NCI-H2196 treated with DMSO at 0.1 percent for 48 hours (cell line): Measurements from ENCODE around the gene HMOX2.

Experiments used
- DNase-seq: peaks from one replicate; lab custom pipeline; 2025; ENCODE audit not compliant: unreplicated experiment; lab: John Stamatoyannopoulos, UW

HMOX2 gene

DNA sequence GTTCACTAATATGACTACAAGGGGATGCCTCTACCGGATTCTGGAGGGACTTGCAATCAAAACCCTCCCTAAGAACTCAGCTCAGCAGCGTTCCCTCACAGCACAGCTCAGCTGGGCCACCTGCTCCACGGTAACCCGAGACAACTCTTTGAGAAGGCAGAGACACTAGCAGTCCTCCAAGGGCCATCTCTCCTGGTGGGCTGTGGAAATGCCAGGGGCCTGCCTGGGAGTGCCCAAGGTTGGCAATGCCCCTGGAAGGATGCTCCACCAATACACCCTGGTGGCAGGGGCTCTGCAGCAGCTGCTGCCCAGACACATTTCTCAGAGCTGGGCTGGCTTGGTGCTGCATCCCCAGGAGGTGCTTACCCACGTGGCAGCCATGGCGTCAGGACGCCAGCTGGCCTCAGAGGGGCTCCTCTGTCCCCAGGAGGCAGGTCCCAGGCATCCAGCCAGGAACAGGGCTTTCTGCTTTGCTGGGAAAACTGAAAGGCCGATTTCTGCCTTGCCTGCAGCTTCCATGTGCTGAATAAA lies 45.9 kb downstream of the HMOX2 start:
- peak; percentile 66 for DNase-seq

GRCh38 chr16:4523686-4524085 lies 47.5 kb downstream of the HMOX2 start:
- DNase-seq = no peak

GRCh38 chr16:4524571-4524970 lies 48.4 kb downstream of the HMOX2 start:
- DNase-seq = no peak

DNA sequence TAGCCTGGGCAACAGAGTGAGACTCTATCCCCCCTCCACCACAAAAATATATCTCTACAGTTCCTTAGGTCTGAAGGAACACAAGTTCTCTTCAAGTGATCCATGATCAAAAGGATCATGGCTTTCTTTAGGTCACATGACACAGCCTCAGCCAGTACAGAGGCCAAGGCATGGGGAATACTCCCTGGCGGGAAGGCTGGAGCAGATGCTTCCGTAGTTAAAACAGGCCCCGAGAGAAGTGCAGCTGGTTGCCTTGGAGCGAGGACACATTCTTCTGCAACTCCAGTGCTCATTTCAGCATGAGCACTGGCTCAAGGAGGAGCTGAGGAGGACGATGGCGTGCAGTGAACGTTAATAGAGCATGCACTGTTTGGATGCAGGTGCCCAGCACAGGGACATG lies 48.9 kb downstream of the HMOX2 start:
- DNase-seq = no peak

DNA sequence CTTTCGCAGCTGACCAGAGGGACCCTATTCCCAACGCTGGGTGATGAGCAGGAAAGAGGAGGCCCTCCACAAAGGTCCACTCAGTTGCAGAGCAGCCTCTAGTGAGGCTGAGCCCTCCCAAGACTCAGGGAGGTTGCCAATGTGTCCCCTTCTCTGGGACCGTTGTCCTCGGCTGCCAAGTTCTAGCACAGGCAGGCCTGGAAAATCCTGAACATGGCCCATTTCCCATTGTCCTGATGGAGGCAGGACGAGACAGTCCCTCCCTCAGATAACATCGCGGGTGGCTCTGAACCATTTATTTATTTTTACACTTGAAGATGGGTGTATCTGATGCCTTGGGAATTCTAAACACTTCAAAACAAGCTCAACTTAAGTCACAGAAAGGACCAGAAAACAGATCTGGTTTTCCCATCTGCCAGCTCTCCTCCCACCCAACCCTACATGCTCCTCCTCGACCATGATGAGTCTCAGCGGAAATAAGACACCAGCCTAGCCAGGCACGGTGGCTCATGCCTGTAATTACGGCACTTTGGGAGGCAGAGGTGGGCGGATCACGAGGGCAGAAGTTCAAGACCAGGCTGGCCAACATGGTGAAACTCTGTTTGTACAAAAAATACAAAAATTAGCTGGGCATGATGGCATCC lies 49.6 kb downstream of the HMOX2 start:
- no peak for DNase-seq

DNA sequence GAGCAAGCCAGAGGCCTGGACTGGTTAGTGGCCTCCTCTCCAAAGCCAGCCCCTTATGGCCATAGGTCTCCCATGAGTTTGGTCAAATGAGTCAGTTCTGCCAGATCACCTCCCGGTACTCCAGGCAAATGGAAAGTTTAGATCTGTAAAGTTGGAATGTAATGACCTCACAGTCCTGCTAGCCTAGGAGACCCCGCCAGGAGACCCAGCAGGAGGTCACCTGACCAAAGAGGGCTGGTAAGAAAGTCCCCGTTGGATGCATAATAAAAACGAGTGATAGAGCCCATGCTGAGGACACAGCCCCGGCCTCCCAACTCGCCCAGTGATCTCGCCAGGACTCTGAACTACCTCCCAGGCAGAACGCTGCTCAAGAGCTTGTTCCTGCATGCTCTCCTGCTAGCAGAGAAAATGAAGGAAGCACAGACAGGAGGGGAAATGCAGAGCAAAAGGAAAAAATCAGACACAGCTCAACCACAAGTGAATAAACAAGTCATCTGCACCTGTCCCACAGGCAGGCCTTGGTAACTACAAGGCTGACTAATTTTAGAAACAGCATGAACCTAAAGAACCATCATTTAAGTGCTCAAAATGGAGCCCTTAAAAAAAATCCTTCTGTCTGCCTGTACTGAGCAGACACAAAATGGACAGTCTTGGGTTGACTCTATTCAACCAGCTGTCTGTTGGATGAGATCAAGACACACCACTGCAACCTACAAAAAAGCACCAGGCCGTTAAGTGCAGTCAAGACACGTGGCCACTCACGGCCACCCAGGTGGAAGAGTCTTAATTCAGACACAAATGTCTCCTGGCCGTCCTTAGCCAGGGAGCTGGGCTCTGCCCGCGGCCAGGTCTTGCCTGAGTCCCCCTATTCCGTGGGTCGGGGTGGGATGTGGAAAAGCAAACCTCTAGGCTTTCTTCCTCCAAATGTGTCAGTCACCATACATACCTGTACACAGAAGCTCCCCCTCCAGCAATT lies 53.2 kb downstream of the HMOX2 start:
- no peak for DNase-seq

- no peak for DNase-seq
Measured at GRCh38 chr16:4531811-4532210, 55.6 kb downstream of the HMOX2 start.

DNA sequence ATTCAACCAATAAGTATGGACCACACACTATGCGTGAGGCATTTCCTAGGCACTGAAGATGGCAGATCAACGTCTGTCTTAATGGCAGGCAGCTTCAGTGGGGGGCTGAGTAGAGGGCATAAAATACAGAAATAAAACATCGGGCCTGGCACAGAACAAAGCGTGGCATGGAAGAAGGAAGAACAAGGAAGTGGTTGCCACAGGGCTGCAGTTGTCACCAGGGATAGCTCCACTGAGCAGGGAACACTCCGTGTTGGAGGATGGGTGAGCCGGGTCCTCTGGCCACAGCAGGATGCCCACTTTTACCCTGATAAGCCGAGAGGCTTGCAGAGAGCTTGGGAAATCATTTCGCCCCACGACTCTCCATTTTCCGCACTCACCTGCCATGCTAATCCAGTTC lies 56.0 kb downstream of the HMOX2 start:
- DNase-seq = no peak

GRCh38 chr16:4533490-4533889 lies 57.3 kb downstream of the HMOX2 start:
- DNase-seq = no peak

DNA sequence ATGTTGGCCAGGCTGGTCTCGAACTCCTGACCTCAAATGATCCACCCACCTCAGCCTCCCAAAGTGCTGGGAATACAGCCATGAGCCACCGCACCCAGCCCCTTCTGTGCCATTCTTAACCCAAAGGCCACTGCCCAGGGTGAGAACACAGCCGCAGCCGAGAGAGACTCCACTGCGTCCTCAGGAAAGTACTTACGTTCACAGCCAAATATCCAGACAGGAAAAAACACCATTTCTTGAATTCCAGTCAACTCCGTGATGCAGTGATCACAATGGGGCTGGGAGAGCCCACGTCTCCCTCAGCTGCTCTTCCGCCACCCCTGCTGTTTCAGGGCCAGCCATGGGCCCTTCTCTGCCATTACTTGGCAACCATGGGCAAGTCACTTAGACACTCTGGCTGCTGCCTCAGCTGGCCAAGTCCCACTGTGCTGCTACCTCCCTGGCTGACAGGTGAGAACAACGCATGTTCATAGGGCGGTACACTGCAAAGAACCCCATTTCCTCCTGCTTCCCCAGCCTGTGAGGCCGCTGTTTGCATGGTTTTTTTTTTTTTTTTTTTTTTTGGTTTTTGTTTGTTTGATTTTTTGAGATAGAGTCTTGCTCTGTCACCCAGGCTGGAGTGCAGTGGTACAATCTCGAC lies 58.1 kb downstream of the HMOX2 start:
- no peak for DNase-seq

- no peak for DNase-seq
Measured at GRCh38 chr16:4535627-4536108, 59.5 kb downstream of the HMOX2 start.

- no peak for DNase-seq
Measured at GRCh38 chr16:4536391-4537106, 60.4 kb downstream of the HMOX2 start.

DNA sequence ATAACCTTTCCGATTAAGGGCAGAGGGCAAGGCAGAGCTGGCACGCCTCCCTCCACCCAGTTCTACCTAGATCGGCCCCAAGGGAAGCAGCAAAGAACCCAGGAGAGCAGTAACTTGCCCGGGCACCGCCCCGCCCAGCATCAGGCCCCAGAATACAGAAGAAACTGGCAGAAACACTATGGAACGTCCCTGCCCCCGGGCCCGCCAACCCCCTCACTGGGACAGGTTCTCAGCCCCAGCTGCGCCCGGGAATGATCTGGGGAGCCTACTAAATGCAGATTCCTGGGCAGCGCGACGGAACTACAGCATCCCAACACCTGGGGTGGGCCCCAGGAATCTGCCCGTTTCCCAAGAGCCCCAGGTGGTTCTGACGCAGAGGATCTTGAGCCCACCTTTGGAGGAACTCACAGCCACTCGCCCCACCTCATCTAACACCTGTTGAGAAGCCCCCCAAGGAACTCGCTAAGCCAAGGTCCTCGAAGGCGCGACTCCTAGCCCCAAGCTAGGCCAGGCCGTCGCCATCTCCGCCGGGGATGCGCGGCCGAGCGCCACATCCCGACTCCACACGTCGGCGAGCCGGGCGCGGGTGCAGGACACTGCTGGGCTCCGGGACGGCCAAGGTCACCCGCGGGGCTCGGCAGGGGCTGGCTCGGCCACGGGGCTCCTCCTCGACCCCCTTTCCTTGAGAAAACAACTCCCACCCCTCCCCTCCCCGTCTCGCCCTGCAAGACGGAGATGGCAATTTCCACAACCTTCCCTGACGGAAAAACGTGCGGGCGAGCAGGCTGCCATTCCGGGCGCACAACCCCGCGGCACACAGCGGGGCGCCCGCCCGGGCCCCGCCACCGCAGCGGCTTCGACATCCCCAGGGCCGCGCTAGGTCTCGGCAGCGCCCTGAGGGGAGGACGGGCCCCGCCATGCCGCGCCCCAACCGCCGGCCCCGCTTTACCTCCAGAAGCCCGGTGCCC lies 61.5 kb downstream of the HMOX2 start:
- DNase-seq = no peak

- DNase-seq = peak; percentile 94
Measured at GRCh38 chr16:4538350-4539235, 62.4 kb downstream of the HMOX2 start, which contains the start of gene CDIP1. TSS of gene CDIP1 (minus strand) at chr16:4538773. CDS start at chr16:4514130, 24,643 bp downstream.

DNA sequence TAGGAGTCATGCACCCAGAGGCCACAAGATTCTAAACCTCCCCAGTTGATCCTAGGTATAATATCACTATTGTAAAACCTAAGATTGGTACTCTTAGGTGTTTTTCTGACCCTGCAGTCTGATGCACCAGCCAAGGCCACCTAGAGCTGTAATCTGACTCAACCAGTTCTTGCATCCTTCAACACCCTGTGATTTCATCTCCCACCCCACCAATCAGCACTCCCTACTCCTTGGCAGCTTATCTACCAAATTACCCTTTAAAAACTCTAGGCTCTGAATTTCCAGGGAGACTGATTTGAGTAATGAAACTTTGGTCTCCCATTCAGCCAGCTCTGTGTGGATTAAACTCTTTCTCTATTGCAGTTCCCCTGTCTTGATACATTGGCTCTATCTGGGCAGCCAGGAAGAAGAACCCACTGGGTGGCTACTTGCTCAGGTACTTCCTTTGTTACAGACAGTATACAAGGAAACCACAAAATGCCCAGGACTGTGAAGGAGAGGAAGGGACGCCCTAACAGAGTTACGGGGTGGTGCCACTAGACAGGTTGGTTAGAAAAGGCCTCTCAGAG lies 63.6 kb downstream of the HMOX2 start:
- no peak for DNase-seq

DNA sequence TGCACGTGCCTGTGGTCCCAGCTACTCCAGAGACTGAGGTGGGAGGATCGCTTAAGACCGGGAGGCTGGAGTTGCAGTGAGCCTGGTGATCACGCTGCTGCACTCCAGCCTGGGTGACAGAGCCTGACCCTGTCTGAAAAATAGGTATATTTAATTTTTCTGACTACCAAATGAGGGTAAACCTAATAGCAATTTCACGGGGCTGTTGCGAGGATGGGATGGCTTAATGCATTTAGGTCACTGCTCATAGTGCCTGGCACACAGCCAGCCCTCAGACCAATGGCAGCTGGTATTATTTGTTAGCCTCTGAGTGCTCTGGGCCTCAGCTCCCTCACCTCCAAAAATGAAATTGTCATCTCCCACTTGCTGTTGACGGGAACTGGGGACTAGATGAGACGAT lies 68.3 kb downstream of the HMOX2 start:
- no peak for DNase-seq

DNA sequence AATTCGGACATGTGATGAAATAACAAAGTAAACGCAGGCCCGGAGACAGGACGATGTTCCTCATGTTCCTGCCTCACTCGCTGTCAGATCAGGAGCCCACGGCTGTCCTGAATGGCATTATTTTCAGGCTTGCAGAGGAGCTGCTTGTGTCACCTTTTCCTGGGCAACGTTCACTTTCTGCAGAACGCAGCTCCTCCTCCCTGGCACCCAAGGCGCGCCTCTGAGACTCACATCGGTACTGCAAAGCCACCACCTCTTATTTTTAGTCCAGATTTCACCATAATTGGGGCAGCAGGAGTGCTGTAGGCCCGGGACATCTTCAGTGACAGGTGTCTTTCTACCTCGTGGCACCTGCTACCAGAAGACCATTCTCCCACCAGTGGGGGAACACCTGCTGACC lies 71.9 kb downstream of the HMOX2 start:
- no peak for DNase-seq

DNA sequence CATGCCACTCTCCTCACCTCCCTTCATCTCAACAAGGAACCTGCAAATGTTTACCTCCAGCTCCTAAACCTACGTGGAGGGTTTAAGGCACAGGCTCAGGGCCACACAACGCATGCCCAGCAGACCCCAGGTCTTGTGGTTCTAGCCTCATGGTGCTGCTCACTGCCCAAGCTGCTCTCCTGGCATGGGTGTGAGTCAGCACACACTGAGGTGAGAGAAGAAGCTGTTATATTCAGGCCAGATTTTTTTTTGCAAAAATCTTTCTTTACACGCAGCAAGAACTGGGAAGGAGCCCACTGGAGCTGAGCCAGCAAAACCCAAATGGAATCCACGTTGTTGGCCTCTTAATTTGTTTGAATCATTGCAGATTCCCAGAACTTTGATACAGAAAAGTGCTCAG lies 74.4 kb downstream of the HMOX2 start:
- no peak for DNase-seq
